Stimulated activated CD8-positive, alpha-beta memory T cell treated with anti-CD3 and anti-CD28 coated beads, Interleukin-7, amount 100 ng/mL, for 4 hours (primary cell): ENCODE data around the gene PRSS21.

Source experiments
- DNase-seq, 2 donors: peaks; one replicate each; pipeline ENCODE4 v3.0.0-alpha.2; 2020; ENCODE audit warnings: low read depth in 2 of 2

PRSS21 gene

DNA sequence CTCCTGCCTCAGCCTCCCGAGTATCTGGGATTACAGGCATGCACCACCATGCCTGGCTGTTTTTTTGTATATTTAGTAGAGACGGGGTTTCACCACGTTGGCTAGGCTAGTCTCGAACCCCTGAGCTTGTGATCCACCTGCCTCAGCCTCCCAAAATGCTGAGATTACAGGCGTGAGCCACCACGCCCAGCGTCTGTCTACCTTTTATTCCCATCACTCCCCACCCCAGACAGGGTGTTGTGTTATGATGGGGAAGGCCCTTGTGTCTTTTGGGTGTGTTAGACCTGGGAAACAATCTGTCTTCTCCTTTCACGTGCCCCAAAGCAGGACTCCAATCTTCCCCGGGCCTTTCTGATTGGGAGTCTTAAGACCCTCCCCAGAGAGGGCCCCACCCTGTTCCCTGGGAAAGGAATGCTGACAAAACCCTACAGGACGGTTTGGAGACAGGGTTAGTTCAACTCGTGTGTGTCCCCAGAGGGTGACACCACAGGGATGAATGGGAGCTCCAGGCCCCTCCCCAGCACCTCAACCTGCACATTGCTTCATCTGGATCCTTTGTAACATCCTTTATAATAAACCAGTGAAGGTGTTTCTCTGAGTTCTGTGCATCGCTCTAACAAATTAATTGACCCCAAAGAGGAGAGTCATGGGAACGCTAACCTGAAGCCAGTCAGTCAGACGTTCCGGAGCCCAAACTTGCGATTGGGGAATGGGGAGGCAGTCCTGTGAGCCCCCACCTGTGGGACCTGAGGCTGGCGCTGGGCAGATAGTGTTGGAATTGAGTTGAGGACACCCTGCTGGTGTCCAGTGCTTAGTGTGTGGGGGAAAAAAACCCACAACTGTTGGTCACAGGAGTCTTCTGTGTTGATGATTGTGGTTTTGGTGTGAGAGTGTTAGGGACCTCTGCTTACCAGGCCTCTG is 36.8 kb upstream of the PRSS21 start:
- no peak for DNase-seq

DNA sequence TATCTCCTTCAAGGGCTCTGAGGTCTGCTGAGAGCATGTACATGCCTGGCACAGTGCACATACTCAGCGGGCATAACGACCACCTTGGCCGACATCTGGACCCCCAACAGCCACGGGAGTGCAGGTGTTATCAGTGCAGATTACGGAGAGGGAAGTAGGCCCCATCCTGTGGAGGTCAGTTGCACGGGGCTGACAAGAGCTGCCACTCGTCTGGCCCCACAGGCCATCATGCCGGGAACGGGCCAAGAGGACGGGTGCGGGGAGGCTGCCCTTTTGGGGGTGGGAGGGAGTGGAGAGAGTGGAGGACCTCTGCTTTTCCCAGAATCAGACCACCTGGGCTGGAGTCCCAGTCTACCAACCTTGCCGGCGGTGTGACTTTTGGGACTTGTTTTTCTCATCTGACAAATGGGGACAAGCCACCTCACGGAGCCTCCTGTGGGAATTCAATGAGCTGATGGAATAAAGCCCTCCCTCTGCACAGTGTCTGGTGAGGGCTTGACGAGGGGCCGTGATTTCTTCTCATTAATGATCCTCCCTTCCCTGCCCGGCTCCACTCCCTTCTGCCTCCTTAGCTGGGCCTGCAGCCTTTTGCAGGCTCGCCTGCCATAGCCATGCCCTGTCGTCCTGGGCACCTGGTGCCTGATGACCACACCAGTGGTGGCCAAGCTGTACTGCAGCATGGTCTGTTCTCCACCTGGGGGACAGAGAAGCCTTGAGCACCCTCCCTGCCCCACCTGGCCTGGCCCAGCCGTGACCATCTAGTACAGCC is 34.3 kb upstream of the PRSS21 start:
- no peak for DNase-seq

DNA sequence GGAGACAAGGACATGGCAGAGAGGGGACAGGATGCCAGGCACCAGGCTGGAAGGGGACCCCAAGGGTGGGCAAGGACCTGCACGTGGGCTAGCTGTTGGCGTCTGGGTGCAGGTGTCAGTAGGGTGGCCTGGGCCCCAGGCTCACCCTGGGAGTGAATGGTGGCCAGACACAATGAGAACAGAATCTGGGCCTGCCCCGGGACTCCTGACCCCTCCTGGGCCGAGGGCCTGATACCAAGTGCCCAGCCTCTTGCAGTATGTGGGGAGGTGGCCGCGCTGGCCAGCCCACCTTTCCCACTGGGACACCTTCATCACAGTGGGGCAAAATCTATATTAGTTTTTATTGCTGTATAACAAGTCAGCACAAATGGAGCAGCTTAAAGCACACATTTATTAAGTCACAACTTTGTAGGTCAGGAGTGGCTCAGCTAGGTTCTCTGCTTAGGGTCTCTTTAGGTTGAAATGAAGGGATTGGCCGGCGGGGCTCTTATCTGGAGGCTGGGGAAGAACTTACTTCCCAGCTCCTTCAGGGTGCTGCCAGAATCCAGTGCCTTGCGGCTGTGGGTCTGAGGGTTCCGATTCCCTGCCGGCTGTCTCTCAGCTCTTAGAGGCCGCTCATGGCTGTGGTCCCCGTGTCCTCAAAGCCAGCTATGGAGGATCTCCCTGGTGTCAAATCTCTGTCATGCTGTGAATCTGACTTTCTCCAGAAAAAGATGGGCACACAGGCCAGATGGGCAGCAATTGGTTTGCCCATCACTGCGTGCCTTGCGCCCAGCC is 33.3 kb upstream of the PRSS21 start:
- DNase-seq, result no peak

DNA sequence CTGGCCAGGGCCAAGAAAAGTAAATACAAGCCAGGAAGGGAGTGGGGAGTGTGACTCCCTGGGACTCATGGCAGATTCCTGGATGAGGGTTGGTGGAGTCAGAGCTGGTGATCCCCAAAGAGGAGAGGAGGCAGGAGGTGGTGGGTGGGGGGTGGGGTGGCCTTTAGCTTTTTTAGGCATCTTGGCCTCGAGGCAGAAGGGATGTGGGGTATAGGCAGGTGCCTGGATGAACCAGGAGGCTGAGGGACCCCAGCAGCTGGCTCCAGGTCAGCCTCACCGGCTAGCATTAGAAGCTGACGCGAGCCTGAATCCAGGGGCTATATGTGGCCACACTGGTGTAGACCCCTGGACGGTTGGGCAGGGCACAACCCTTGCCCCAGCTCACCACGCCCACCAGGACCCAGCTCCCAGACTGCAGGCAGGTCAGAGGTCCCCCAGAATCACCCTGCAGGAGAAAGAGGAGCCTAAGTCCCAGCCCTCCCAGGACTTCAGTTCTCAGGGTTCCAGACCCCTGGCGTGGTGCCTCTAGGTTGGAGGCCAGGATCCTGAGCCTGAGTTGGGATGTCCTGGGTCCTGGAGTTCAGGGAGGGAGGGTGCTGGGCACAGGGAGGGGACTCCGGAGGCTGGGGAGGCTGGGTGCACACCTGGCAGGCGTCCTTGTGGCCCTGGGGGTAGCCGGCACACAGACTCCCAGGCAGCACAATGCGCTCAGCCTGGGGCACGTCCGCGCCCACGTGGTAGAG is 32.5 kb upstream of the PRSS21 start:
- no peak for DNase-seq

DNA sequence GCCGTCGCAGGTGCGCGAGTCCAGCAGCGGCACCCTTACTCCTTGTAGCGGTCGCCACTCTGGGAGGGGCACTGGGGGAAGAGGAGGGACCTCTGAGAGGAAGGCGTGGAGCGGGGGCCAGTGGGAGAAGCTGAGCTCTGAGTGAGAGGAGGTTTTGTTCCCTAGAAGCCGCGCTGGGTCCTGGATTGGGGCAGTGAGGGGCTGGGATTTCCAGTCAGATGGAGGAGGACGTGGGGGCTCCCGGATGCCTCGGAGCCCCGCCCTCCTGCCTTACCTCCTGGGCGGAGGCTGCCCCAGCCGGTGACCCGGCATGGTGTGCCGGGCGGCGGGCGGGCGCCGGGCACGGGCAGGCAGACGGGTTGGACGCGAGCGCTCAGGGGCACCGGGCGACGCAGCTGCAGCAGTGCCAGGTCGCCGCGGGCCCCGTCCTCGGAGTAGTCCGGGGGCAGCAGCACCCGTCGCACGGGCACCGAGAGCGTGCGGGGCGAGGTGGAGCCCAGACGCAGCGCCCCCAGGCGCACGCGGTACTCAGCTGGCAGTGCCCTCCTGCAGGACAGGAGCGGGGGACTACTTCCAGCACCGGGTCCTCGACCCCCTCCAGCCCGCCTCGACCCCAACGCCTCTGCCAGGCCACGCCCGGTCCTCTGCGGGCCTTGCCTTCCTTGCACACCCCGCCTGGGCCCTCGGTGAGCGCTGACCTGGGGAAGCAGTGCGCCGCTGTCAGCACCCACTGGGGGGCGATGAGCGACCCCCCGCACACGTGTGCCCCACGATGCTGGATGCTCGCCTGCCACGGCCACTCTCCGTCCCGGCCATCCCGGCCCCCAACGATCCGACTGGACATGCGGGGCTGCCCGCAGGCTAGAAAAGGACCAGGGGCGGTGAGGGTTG is 31.7 kb upstream of the PRSS21 start:
- DNase-seq, result peak in 1 of 2 donors; percentile 39

DNA sequence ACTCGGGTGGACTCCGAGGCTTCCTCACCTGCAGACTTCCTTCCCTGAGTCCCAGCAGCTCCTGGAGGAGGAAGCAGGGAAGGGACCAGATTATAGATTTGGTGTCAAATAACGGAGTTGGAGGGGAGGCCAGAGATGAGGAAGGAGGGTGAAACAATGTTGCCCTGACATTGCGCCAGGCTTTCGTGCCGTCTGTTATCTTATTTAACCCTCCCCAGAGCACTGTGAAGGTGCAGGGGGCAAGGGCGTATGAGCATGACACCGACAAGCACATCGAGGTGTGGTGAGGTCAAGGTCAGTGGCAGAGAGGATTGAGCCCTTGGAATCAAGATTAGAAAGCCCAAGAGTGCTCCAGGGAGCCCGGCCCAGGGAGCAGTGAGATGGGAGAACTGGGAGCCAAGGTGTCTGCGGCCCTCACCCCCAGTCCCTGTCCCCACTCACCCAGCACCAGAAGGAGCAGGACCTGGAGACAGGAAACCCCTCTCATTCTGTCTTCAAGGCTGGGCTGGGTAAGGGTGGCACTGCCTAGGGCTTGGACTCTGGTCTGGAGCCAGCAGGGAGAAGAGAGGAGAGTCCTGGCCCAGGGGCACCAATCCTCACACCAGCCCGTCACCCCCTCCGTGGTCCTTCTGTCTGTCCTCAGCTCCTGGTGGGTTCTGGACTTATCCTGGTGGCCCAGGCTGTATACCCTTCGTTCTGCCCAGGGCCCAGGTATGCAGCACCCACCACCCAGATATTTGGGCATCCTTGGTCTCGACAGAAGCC is 30.8 kb upstream of the PRSS21 start:
- DNase-seq, result no peak

DNA sequence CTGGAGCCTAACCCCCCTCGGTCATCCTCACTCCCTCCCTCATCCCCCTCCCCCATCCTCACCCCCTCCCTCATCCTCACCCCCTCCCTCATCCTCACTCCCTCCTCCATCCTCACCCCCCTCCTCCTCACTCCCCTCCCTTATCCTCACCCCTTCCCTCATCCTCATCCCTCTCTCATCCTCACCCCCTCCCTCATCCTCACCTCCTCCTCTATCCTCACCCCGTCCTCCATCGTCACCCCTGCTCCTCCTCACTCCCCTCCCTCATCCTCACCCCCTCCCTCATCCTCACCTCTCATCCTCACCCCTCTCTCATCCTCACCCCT is 30.2 kb upstream of the PRSS21 start:
- no peak for DNase-seq

DNA sequence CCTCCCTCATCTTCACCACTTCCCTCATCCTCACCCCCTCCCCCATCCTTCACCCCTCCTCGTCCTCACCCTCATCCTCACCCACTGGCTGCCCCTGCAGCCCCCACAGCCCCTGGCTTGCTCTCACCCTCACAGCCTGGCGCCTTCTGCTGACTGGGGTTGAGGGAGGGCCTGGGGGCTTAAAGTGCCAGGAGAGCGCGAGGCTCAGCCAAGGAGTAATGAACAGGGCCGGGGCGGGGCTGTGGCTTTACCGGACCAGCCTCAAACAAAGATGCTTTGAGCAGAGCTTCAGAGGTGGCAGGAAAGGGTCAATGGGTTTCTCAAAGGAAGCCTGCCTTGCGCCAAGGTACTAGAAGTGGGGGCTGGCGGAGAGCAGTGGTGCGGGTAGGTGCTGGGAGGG is 29.6 kb upstream of the PRSS21 start, which contains the start of gene PRSS33:
PRSS33 (minus strand) TSS at position 155 of the 400 bp plus-strand sequence. CDS start 1,013 bp downstream, outside the sequence.
- DNase-seq, result no peak

DNA sequence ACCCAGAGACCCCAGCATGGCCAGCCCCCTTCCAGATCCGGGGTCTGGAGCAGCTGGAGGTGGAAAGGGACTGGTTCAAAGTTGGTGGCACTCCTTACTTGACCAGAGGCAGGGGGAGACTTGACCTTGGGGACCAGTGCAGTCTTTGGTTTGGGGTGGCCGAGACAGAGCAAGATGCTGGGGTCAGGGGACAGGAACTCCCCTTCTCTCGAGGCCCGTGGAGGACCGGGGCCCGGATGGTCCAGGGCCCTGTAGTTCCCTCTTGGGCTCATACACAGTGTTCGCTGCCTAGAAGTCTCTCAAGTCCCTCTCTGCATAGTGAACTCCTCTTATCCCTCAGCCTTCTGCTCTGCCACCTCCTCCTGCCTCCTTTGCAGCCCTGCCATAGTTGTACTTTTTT is 29.1 kb upstream of the PRSS21 start:
- DNase-seq, result no peak

DNA sequence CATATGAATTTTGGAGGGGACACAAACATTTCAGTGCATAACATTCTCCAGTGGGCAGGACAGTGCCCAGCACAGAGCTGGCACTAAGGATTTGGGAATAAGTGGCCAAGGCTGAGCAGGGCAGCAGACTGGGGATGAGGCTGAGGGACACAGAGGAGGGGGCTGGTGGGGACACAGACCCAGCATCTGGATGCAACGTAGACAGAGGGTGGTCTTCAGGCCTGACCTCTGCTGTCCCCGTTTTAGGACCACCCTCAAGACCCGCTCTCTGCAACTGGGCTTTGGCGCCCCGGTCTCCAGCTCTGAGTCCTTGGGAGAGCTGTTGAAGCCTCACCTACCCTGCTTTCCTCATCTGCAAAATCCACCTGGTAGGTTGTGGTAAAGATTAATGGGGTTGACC is 26.4 kb upstream of the PRSS21 start:
- no peak for DNase-seq

DNA sequence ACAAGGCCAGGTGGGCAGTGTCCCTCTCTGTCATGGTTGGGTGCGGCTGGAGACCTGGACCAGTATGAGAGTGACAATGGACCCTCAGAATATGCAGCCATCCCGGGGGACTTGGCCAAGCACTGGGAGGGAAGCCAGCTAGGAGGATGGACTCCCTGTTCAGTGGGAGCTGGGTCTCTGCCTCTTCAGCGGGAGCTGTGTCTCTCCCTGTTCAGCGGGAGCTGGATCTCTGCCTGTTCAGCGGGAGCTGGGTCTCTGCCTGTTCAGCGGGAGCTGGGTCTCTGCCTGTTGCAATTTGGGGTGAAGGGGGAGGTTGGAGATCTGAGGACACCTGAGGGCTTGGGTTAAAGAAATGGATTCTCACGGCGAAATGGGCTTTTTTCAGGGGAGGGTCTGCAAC is 25.9 kb upstream of the PRSS21 start:
- DNase-seq, result no peak

DNA sequence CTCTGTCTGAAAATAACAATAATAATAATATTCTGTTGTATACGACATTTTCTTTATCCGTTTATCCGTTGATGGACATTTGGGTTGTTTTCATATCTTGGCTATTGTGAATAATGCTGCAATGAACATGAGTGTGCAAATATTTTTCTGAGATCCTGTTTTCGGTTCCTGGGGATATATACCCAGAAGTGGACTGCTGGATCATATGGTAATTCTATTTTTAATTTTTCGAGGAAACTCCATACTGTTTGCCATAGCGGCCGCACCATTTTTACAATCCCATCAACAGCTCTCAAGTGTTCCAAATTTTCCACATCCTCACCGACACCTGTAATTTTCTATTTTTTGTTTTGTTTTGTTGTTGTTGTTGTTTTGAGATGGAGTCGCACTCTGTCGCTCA is 24.1 kb upstream of the PRSS21 start:
- no peak for DNase-seq

DNA sequence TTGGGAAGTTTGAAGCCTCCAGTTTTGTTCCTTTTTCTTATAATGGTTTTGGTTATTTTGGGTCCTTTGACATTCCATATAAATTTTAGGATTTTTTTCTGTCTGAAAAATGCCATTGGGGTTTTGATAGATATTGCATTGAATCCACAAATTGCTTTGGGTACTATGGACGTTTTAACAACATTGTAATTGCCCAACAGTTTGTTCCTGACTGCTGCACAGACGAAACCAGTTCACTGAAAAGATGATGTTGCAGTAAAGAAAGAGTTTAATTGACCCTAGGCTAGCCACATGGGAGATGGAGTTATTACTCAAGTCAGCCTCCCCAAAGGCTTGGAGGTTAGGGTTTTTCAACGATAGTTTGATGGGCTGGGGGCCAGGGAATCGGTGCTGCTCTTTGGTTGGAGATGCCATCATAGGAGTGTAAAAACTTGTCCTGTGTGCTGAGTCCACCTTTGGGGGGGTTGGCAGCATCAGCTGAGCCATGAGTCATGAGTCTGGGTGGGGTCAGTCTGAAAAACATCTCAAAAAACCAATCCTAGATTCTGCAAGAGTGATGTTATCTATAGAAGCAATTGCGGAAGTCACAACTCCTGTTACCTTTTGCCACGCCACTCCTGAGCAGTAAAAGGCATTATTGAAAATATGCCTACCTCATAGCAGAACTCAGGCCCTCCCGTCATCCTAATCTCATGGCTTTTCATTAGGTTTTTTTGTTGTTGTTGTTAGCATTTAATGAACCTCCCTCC is 21.5 kb upstream of the PRSS21 start:
- no peak for DNase-seq

DNA sequence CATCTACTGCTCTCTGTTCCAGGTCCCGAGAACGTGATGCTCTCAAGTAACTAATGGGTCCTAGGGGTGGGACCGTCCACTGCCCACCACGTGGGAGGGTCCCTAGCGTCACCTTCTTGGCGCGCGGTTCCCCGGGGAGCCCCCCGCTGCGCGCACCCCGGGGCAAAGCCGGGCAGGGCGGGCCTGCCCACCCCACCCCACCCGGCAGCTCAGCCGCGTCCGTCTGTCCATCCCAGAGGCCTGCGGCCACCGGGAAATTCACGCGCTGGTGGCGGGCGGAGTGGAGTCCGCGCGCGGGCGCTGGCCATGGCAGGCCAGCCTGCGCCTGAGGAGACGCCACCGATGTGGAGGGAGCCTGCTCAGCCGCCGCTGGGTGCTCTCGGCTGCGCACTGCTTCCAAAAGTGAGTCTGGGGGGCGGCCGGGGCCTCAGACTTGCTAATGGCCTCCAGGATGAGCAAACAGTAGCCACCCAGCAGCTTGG is 18.3 kb upstream of the PRSS21 start:
- no peak for DNase-seq

DNA sequence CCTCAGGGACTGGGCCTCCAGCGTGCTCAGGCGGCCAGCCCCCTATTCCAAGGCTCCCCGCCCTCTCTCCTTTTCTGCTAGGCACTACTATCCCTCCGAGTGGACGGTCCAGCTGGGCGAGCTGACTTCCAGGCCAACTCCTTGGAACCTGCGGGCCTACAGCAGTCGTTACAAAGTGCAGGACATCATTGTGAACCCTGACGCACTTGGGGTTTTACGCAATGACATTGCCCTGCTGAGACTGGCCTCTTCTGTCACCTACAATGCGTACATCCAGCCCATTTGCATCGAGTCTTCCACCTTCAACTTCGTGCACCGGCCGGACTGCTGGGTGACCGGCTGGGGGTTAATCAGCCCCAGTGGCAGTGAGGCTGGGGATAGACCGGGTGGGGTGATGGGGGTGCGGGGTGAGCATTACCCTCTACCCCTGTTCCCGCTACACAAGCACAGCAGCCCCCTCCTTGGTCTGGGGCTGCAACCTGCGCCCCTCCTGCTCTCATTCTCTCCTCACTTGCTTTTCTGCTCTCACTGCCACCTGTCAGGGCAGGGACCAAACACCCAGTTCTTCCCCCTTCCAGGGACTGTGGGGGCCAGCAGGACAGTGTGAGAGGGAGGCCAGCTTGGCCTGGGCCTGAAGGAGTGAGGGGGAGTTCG is 17.7 kb upstream of the PRSS21 start:
- DNase-seq, result no peak

DNA sequence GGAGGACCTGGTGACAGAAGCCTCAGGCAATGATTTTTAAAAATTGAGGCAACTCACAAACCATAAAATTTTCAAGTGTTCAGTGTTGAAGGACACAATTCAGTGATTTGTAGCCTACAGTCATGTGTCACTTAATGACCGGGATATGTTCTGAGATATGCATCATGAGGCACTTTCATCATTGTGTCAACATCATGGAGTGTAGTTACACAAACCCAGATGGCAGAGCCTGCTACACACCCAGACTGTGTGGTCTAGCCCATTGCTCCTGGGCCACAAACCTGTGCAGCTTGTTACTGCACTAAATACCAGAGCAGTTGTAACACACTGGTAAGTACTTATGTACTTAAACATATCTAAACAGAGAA is 17.2 kb upstream of the PRSS21 start:
- DNase-seq, result no peak

DNA sequence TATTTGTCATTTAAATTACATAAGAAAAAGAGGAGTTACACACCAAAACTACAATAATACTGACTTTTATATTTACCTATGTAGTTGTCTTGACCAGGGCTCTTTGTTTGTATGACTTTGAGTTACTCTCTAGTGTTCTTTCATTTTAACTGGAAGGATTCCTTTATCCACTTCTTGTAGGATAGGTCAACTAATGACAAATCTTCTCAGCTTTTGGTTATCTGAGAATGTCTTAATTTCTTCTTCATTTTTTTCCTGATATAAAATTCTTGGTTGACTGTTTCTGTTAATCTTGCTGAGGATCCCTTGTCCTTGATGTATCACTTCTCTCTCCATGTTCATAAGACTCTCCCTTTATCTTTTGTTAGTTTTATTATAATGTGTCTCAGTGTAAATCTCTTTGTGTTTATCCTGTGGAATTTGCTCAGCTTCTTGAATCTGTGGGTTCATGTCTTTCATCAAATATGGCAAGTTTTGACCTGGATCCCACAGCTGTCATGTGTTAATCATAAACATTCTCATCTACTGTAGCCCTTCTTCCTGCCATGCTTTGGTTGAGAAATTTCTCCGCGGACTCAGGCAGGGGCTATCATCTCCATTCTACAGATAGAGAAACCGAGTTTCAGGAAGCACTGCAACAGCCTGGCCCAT is 13.4 kb upstream of the PRSS21 start:
- no peak for DNase-seq

DNA sequence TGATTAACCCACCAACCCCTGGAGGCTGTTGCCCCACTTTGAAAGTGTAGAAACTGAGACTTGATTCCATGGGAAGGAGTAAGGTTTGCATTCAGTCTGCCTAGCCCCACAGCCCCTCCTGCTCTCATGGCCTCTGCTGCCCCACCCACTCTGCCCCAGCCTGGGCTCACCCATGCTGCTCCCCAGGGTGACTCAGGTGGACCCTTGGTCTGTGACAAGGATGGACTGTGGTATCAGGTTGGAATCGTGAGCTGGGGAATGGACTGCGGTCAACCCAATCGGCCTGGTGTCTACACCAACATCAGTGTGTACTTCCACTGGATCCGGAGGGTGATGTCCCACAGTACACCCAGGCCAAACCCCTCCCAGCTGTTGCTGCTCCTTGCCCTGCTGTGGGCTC is 12.3 kb upstream of the PRSS21 start:
- no peak for DNase-seq
